T-helper 1 cell (primary cell): ENCODE data around the gene ANKRD22.

Experiments used
- DNase-seq, 5 donors: peaks; one replicate each; pipeline ENCODE4 v3.0.0-alpha.2; 2012 to 2020

Gene ANKRD22

DNA sequence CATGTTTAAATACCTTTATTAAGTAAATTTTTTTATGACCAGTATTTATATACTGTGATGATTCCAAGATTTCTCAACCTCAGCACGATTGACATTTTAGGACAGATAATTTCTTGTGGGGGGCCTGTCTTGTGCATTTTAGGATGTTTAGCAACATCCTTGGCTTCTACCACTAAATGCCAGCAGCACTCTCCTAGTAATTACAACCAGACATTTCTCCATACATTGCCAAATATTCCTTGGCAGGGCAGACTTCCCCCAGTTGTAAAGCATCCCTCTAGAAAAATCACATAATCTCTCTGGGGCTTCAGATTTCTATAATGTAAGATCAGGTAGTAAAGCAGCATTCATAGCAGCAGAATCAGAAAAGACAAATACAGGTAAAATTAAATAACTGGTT is 56.9 kb downstream of the ANKRD22 start:
- DNase-seq: no peak

- peak in 1 of 5 donors; percentile 74 for DNase-seq
These were observed 57.8 kb downstream of the ANKRD22 start for GRCh38 chr10:88793712-88794299.

DNA sequence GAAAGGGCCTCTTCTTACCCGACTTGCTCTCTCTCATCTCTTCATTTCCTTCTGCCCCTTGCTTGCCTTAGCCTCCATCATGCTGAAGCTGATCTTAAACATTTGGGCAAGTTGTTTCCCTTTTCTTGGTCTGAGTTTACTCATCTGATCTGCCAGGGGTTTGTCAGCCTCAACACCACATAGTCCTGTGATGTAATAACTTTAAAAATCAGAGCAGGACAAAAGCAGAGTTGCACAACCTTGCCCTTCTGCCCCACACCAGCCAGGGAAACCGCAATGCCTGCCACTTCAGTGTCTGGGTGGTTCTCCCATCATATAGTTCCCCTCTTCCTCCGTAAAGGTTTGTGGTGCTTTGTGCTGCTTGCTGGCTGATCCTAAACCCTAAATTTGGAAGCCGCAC is 59.0 kb downstream of the ANKRD22 start:
- peak in 1 of 5 donors; percentile 6 for DNase-seq

- DNase-seq: no peak
These were observed 59.7 kb downstream of the ANKRD22 start for GRCh38 chr10:88791924-88792323.

DNA sequence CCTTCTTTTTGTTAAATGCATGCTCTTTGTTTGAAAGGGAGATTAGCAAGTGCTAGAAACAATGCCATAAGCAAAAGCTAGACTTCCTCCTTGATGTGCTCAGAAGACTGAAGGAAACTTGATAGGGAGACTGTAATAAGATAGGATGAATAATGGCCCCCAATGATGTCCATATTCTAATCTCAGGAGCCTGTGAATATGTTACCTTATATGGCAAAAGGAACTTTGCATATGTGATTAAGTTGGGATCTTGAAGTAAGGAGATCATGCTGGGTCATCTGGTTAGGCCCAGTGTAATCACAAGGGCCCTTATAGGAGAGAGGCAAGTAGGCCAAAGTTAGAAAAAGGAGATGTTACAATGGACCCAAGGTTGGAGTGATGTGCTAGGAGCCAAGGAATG is 62.7 kb downstream of the ANKRD22 start:
- DNase-seq: no peak

- DNase-seq: no peak
These were observed 64.2 kb downstream of the ANKRD22 start for GRCh38 chr10:88787463-88787862.

DNA sequence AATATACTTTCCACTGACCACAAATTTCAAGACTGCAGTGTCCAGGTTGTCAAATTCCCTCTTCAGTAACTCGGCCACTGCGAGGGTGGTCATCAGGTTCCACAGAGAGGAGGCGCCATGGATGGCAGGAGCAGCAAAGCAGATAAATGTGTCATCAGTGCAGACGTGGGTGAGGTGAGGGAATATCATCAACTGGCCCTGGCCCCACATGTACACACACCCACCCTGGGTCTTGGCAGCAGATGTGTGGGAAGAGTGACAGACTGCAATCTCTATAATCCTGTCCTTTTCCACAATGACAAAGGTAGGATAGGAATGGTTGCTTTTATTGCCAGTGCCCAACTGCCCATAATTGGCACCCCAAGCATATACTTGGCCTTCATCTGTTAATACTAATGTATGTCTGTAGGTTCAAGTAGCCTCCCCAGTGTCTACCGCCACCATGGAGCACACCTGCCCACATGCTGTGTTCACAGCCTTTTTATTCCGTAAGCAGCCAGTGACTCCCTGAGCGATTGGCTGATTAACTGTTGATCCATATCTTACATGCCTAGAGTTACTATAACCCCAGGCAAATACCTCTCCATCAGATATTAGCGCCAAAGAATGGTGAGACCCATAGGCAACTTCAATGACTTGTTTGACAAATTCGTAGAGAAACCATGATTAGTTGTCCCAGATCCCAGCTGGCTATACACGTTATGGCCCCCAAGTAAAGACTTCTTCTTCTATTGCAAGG is 65.4 kb downstream of the ANKRD22 start:
- DNase-seq: no peak

DNA sequence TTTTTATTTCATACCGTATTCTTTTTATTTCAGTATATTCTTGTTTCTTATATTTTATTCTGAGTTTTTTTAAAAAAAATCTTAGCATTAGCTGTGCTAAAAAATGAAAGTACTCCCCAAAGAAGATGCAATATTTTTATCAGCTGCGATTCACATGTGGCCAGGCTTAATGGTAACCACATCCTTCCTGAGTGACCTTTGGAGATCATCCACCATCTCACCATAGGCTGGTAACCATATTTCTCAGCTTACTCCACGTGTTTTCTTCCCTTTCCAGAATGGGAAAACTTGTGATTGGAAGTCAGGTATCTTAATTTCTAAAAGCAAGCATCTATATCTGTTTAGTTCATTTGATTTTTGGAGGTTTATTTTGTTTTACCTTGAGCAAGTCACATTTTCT is 67.9 kb downstream of the ANKRD22 start:
- DNase-seq: no peak

DNA sequence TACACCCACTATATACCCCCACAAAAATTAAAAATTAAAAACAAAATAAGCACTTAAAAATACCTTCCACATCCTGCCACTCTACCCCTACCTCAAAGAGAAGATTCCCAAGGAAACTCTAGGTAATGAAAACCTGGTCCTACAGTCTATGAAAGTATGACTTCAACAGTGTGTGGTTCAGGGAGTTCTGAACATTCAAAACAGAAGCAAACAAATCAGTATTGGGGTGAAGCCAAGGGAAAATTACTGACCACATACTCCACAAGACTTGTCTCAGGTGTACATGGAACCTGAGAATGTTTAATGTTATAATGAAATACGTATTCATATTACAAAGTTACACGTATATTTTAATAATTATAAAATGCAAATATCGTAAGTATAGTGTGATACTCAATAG is 69.4 kb downstream of the ANKRD22 start:
- DNase-seq: no peak

DNA sequence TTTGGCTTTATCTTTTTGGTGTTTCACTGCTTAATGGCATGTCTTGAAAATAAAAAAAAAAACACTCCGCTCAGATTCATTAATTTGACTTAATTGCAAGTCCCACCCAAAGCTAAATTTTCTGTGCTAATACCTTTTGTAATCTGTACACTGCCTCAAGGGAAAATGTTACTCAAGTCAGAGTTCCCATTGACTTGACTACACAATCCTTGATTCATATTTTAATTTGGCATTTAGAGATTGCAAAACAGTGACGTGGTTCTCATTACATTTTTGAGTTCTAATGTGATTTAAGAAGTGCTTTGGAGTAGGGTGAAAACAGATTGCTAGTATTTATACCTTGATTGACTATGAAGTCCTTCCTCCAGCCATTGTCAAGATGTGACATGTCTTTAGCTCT is 70.4 kb downstream of the ANKRD22 start:
- DNase-seq: no peak
